Suprapubic skin (tissue), 4 donors: ENCODE measurements around the gene KCNJ2. TPM values are rescaled to one million over a fixed set of nuclear protein-coding genes. Genes with fewer than 3 reads are reported as not detected.

Source experiments
- DNase-seq, 2 donors: peaks; one replicate each; pipeline ENCODE4 v3.0.0-alpha.2; 2019; ENCODE audit warnings: low spot score in 2 of 2
- H3K27ac ChIP-seq: fragments of 200-600 bp; sonication (generic); one replicate; pipeline ENCODE4 v1.5.1; 2019
- H3K27me3 ChIP-seq: fragments of 200-600 bp; sonication (generic); one replicate; pipeline ENCODE4 v1.5.1; 2019
- H3K36me3 ChIP-seq: fragments of 200-600 bp; sonication (generic); one replicate; pipeline ENCODE4 v1.5.1; 2019
- H3K4me1 ChIP-seq: fragments of 200-600 bp; sonication (generic); one replicate; pipeline ENCODE4 v1.5.1; 2019
- H3K4me3 ChIP-seq: fragments of 200-600 bp; sonication (generic); one replicate; pipeline ENCODE4 v1.5.1; 2019; ENCODE audit warnings: mild to moderate bottlenecking
- H3K9me3 ChIP-seq: fragments of 200-600 bp; sonication (generic); one replicate; pipeline ENCODE4 v1.5.1; 2019
- CTCF ChIP-seq, 2 donors: fragments of 200-600 bp in 1 of 2; fragments of 450-650 bp in 1 of 2; sonication (generic) in 1 of 2; IDR thresholded peaks; one replicate each; pipeline ENCODE4 v1.5.1; 2016 to 2019; ENCODE audit warnings: antibody characterized with exemption in 2 of 2, mild to moderate bottlenecking in 1 of 2, moderate library complexity in 1 of 2
- EP300 ChIP-seq: sonication (generic); formaldehyde crosslinking; IDR thresholded peaks from one replicate; pipeline ENCODE4 v1.6.1; 2017; ENCODE audit warnings: antibody characterized with exemption
- POLR2A ChIP-seq, 2 donors: fragments of 450-650 bp; IDR thresholded peaks; one replicate each; pipeline ENCODE4 v1.6.1; 2017; ENCODE audit warnings: antibody characterized with exemption in 2 of 2, mild to moderate bottlenecking in 2 of 2, moderate library complexity in 2 of 2
- POLR2AphosphoS5 ChIP-seq, 3 donors: sonication (generic); formaldehyde crosslinking; IDR thresholded peaks; one replicate each; pipeline ENCODE4 v1.6.1; 2017; ENCODE audit warnings: antibody characterized with exemption in 3 of 3
- WGBS: methylation state at CpG from one replicate; pipeline ENCODE4 v1.1.5; 2018; 5-methylcytosine and 5-hydroxymethylcytosine counted together
- total RNA-seq, 4 donors: library from RNA; depleted of rRNA; stranded (reverse); fragments of >200 nt; gene quantifications; one replicate each; pipeline ENCODE4 v1.1.0, GENCODE V29; 2016

The KCNJ2 gene
- total RNA-seq, 4 donors from 2014 or later = 5.5 to 15.7 (median 7.9) TPM

- 79% methylated on average over 6 of the region's 6 CpGs for WGBS
- Histone ChIP-seq H3K4me3 (no peak overlapping the region), H3K9me3 (no peaks in the 10 kb centered on the region), H3K4me1 (no peaks in the 10 kb centered on the region), H3K36me3 (no peaks in the 10 kb centered on the region), H3K27me3 (peaks cover 3% of the 10 kb centered on the region), H3K27ac (no peak overlapping the region)
- no peak for DNase-seq
- TF ChIP-seq CTCF (IDR thresholded peaks at IDR 0.05) = no peak
- no peak for TF ChIP-seq EP300
- no peak for TF ChIP-seq POLR2A (IDR thresholded peaks at IDR 0.05)
- no peak for TF ChIP-seq POLR2AphosphoS5 (IDR thresholded peaks at IDR 0.05)
Measured at GRCh38 chr17:70158591-70158990, 10.7 kb upstream of the KCNJ2 start.

DNA sequence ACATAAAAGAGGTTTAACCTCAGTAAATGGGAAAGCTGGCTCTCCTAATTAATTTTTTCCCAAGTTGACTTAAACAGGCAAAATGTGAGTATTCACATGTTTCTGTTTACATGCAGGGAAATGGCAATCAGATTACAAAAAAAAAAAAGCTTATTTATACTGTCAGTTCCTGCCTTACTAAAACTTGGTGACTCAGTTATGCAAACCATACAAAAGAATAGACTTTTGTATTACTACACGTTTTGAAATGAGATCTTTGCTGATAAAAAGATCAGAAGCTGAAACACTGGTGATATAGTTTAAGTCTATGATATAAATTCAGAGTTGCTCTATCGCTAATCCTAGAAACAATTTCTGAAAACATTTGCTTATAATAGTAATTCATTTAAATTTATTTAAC lies 9.4 kb upstream of the KCNJ2 start:
- 49% methylated on average over 2 of the region's 2 CpGs for WGBS
- Histone ChIP-seq H3K9me3 (no peaks in the 10 kb centered on the region), H3K4me1 (no peaks in the 10 kb centered on the region), H3K4me3 (no peak overlapping the region), H3K27me3 (peaks cover 3% of the 10 kb centered on the region), H3K36me3 (no peaks in the 10 kb centered on the region), H3K27ac (no peak overlapping the region)
- TF ChIP-seq POLR2AphosphoS5 (IDR thresholded peaks at IDR 0.05) = no peak
- TF ChIP-seq POLR2A (IDR thresholded peaks at IDR 0.05) = no peak
- no peak for TF ChIP-seq CTCF (IDR thresholded peaks at IDR 0.05)
- no peak for TF ChIP-seq EP300
- DNase-seq = no peak

DNA sequence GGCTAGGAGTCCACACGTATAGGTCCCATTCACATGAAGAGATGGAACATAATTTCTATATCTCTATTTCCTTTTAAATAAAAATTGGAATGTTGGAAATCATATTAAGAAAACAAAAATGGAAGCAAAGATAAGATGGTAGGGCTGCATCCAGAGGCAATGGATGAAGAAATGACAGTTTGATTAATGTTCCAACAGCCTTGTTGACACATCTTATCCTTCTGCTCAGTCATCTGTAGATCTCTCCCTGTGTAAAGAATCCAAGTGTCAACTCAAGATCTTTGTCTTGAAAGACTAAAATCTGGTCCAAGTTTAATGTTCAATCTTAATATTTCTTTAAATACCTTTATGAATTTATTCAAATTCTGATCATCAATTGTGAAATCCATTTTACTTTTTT lies 7.8 kb upstream of the KCNJ2 start:
- DNase-seq = no peak
- no peaks in the 10 kb centered on the region for H3K36me3 ChIP-seq
- H3K27ac ChIP-seq = no peak overlapping the region
- H3K4me3 ChIP-seq = no peak overlapping the region
- no peak for TF ChIP-seq CTCF (IDR thresholded peaks at IDR 0.05)
- no peak for TF ChIP-seq POLR2AphosphoS5 (IDR thresholded peaks at IDR 0.05)
- TF ChIP-seq EP300 = no peak
- TF ChIP-seq POLR2A (IDR thresholded peaks at IDR 0.05) = no peak
- H3K9me3 ChIP-seq = no peaks in the 10 kb centered on the region
- 80% methylated on average over 1 of the region's 1 CpG for WGBS
- H3K27me3 ChIP-seq = peaks cover 3% of the 10 kb centered on the region
- no peaks in the 10 kb centered on the region for H3K4me1 ChIP-seq

DNA sequence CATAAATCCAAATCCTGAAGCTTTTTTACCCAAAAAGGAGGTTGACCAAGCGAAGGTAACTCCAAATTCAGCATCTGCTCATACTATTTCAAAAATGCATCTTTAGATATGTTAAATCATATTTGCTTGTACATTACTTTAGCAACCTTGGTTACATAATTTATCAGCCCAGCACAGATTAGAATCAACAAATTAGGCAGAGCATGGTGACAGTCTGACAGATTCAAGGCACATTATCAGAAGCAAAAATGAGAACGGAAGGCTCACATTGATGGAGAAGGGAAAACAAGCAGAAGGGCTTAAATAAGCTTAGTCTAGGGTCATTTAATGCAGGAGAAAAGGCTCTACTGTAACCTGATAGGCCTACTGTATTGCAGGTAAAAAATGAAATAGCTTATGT lies 3.9 kb upstream of the KCNJ2 start:
- H3K4me1 ChIP-seq = peaks cover 17% of the 10 kb centered on the region
- H3K9me3 ChIP-seq = no peaks in the 10 kb centered on the region
- TF ChIP-seq CTCF (IDR thresholded peaks at IDR 0.05) (no peak), POLR2AphosphoS5 (IDR thresholded peaks at IDR 0.05) (no peak), POLR2A (IDR thresholded peaks at IDR 0.05) (no peak), EP300 (no peak)
- H3K4me3 ChIP-seq = no peak overlapping the region
- H3K27ac ChIP-seq = no peak overlapping the region
- no peak for DNase-seq
- H3K36me3 ChIP-seq = no peaks in the 10 kb centered on the region
- peaks cover 3% of the 10 kb centered on the region for H3K27me3 ChIP-seq
- 74% methylated on average over 2 of the region's 2 CpGs for WGBS

GRCh38 chr17:70166615-70167014 lies 2.7 kb upstream of the KCNJ2 start:
- no peak for TF ChIP-seq POLR2A (IDR thresholded peaks at IDR 0.05)
- no peak for TF ChIP-seq EP300
- no peak for TF ChIP-seq POLR2AphosphoS5 (IDR thresholded peaks at IDR 0.05)
- no peak for TF ChIP-seq CTCF (IDR thresholded peaks at IDR 0.05)
- no peak for DNase-seq
- peaks cover 8% of the 10 kb centered on the region for H3K27me3 ChIP-seq
- no peak overlapping the region for H3K27ac ChIP-seq
- H3K9me3 ChIP-seq = no peaks in the 10 kb centered on the region
- no peak overlapping the region for H3K4me3 ChIP-seq
- H3K4me1 ChIP-seq = peaks cover 24% of the 10 kb centered on the region
- H3K36me3 ChIP-seq = no peaks in the 10 kb centered on the region
- 68% methylated on average over 4 of the region's 4 CpGs for WGBS
